Suppressor macrophage (primary cell): ENCODE data around the gene ATP1B1.
A peak's percentile ranks its signal among the peaks of the same experiment; 100 is the strongest.

Experiments
- DNase-seq, 4 experiments: peaks; one replicate each; pipeline ENCODE4 v3.0.0-alpha.2; 2020 to 2022
- total RNA-seq, 17 experiments: gene quantifications; one replicate each; lab custom pipeline; 2026; ENCODE audit warnings: mixed read lengths in 6 of 17, inconsistent platforms in 3 of 17; lab: John Stamatoyannopoulos, UW

The ATP1B1 gene
- 97.7 to 343 (median 192) reads per million in 17 experiments for total RNA-seq

GRCh38 chr1:169106095-169106920 is at the start of gene ATP1B1:
ATP1B1 (plus strand) TSS chr1:169106690; CDS start chr1:169106830, 140 bp downstream.
- peak; percentile 92 to 96 (median 94) for DNase-seq

- DNase-seq = no peak
These were observed 47.1 kb upstream of the ATP1B1 start for GRCh38 chr1:169059421-169059820.

- DNase-seq = no peak
These were observed 46.3 kb upstream of the ATP1B1 start for GRCh38 chr1:169060043-169060722.

GRCh38 chr1:169060919-169061639 is 45.4 kb upstream of the ATP1B1 start:
- peak; percentile 68 to 89 (median 80) for DNase-seq

- DNase-seq = no peak
These were observed 44.3 kb upstream of the ATP1B1 start for GRCh38 chr1:169062152-169062551.

GRCh38 chr1:169064103-169064502 is 42.4 kb upstream of the ATP1B1 start:
- no peak for DNase-seq

- no peak for DNase-seq
These were observed 35.9 kb upstream of the ATP1B1 start for GRCh38 chr1:169070547-169070946.

- DNase-seq = no peak
These were observed 35.5 kb upstream of the ATP1B1 start for GRCh38 chr1:169070958-169071357.

GRCh38 chr1:169072945-169073725 is 33.4 kb upstream of the ATP1B1 start:
- DNase-seq = no peak

- no peak for DNase-seq
These were observed 28.2 kb upstream of the ATP1B1 start for GRCh38 chr1:169078163-169078883.

- DNase-seq = no peak
These were observed 24.9 kb upstream of the ATP1B1 start for GRCh38 chr1:169081503-169082123.

- no peak for DNase-seq
These were observed 20.6 kb upstream of the ATP1B1 start for GRCh38 chr1:169085911-169086310.

- DNase-seq = peak in 1 of 4 experiments; percentile 16
These were observed 19.7 kb upstream of the ATP1B1 start for GRCh38 chr1:169086603-169087455.

- DNase-seq = no peak
These were observed 18.6 kb upstream of the ATP1B1 start for GRCh38 chr1:169087876-169088275.

- DNase-seq = no peak
These were observed 16.7 kb upstream of the ATP1B1 start for GRCh38 chr1:169089776-169090175.

GRCh38 chr1:169090308-169090899 is 16.1 kb upstream of the ATP1B1 start:
- no peak for DNase-seq

- DNase-seq = no peak
These were observed 15.6 kb upstream of the ATP1B1 start for GRCh38 chr1:169090900-169091311.

GRCh38 chr1:169091480-169091941 is 15.0 kb upstream of the ATP1B1 start:
- no peak for DNase-seq

- DNase-seq = no peak
These were observed 14.1 kb upstream of the ATP1B1 start for GRCh38 chr1:169092399-169092798.
